Measurements from ENCODE around the gene OR10Z1. TPM values are rescaled to one million over a fixed set of nuclear protein-coding genes. Genes with fewer than 3 reads are reported as not detected.

The OR10Z1 gene
- total RNA-seq, 4 donors from 2014 or later = not detected

DNA sequence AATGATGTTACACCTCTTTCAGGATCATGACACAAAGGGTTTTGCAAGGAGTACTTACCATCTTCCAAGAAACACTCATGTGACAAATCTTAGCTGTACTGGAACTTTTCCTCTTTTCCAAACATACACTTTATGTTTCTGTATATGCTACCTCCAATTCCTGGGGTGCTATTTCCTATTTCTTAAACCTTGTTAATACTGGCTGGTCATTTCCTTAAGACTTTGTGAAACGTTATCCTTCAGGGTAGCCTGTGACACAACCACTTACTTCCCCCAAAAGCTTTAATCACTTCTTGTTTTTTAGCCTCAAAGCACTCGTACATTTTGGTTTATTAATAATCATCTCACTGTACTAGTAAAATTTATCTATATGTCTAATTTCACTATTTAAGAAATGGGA, 39.4 kb downstream of the OR10Z1 start:
- no peak for DNase-seq
- Histone ChIP-seq H3K27me3 (no peaks in the 10 kb centered on the region), H3K36me3 (no peaks in the 10 kb centered on the region), H3K27ac (no peak overlapping the region), H3K4me3 (no peak overlapping the region), H3K4me1 (no peaks in the 10 kb centered on the region), H3K9me3 (no peaks in the 10 kb centered on the region)
- WGBS, 2 donors (ENCODE audit: low coverage in 1 of 2) = 40 to 48% methylated on average over 1 to 2 of the region's 2 CpGs
- intact Hi-C loops (cut with DNase I; ENCODE audit: low total_unique reads) (no loop called here), in situ Hi-C loops (cut with MboI; ENCODE audit: low pct_ligation_motif_present in 1 of 4, low pct_unique_long_range_greater_than_20kb in 1 of 4, low sequenced_read_pairs in 3 of 4) (no loop called here)
- TF ChIP-seq, protein P1, sequence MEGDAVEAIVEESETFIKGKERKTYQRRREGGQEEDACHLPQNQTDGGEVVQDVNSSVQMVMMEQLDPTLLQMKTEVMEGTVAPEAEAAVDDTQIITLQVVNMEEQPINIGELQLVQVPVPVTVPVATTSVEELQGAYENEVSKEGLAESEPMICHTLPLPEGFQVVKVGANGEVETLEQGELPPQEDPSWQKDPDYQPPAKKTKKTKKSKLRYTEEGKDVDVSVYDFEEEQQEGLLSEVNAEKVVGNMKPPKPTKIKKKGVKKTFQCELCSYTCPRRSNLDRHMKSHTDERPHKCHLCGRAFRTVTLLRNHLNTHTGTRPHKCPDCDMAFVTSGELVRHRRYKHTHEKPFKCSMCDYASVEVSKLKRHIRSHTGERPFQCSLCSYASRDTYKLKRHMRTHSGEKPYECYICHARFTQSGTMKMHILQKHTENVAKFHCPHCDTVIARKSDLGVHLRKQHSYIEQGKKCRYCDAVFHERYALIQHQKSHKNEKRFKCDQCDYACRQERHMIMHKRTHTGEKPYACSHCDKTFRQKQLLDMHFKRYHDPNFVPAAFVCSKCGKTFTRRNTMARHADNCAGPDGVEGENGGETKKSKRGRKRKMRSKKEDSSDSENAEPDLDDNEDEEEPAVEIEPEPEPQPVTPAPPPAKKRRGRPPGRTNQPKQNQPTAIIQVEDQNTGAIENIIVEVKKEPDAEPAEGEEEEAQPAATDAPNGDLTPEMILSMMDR (IDR thresholded peaks at IDR 0.05) = no peak
- TF ChIP-seq POLR2AphosphoS5 (IDR thresholded peaks at IDR 0.05) = no peak
- TF ChIP-seq EP300 (IDR thresholded peaks at IDR 0.05; ENCODE audit: low read depth) = no peak
- TF ChIP-seq POLR2A (IDR thresholded peaks at IDR 0.05) = no peak

DNA sequence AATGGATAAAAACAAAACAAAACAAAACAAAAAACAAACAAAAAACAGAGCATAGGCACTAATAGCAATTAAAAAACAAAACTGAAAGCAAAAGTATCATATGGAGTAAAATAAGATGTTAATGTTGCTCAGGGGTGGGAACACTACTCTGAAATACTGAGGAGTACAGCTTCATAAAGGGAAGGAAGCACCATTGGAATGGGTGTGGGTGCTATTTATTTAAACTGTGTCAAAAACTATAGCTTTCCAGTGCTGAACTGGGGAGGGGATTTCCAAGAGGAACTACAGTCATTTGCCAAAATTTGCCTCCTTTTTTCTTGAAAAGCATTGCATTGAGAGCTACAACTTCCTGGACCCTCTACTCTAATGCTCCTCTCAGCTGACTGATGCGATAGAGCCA, 41.4 kb downstream of the OR10Z1 start:
- in situ Hi-C loops (cut with MboI; ENCODE audit: low pct_ligation_motif_present in 1 of 4, low pct_unique_long_range_greater_than_20kb in 1 of 4, low sequenced_read_pairs in 3 of 4) (no loop called here), intact Hi-C loops (cut with DNase I; ENCODE audit: low total_unique reads) (no loop called here)
- H3K4me1 ChIP-seq = no peaks in the 10 kb centered on the region
- WGBS, 2 donors (ENCODE audit: low coverage in 1 of 2) = 97 to 100% methylated on average over 1 of the region's 1 CpG
- TF ChIP-seq POLR2A (IDR thresholded peaks at IDR 0.05) = no peak
- no peak for TF ChIP-seq EP300 (IDR thresholded peaks at IDR 0.05; ENCODE audit: low read depth)
- no peak for TF ChIP-seq POLR2AphosphoS5 (IDR thresholded peaks at IDR 0.05)
- TF ChIP-seq, protein P1 (IDR thresholded peaks at IDR 0.05) = no peak
- no peaks in the 10 kb centered on the region for H3K36me3 ChIP-seq
- no peak overlapping the region for H3K27ac ChIP-seq
- H3K9me3 ChIP-seq = no peaks in the 10 kb centered on the region
- H3K4me3 ChIP-seq = no peak overlapping the region
- H3K27me3 ChIP-seq = no peaks in the 10 kb centered on the region
- DNase-seq = no peak

DNA sequence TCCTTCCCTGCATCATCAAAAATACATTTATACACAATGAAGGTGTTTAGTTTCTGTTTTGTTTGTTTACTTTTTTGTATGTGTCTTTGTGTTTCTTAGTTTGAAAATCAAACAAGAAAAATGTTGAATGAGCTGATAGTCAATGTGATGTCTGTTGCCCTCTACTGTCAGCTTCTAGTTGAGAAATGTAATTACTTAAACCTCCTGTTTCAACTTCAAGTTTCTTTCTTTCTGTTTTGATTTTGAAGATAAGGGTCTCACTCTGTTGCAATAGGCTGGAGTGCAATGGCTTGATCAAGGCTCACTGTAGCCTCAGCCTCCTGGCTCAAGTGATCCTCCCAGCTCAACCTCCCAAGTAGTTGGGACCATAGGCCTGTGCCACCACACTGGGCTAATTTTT, 44.0 kb downstream of the OR10Z1 start:
- no peak overlapping the region for H3K27ac ChIP-seq
- in situ Hi-C loops (cut with MboI; ENCODE audit: low pct_ligation_motif_present in 1 of 4, low pct_unique_long_range_greater_than_20kb in 1 of 4, low sequenced_read_pairs in 3 of 4) (no loop called here), intact Hi-C loops (cut with DNase I; ENCODE audit: low total_unique reads) (no loop called here)
- no peak overlapping the region for H3K4me3 ChIP-seq
- H3K27me3 ChIP-seq = no peaks in the 10 kb centered on the region
- H3K36me3 ChIP-seq = no peaks in the 10 kb centered on the region
- TF ChIP-seq, protein P1 (IDR thresholded peaks at IDR 0.05) = no peak
- TF ChIP-seq EP300 (IDR thresholded peaks at IDR 0.05; ENCODE audit: low read depth) = no peak
- TF ChIP-seq POLR2AphosphoS5 (IDR thresholded peaks at IDR 0.05) = no peak
- no peak for TF ChIP-seq POLR2A (IDR thresholded peaks at IDR 0.05)
- H3K9me3 ChIP-seq = no peaks in the 10 kb centered on the region
- no peak for DNase-seq
- H3K4me1 ChIP-seq = no peaks in the 10 kb centered on the region

DNA sequence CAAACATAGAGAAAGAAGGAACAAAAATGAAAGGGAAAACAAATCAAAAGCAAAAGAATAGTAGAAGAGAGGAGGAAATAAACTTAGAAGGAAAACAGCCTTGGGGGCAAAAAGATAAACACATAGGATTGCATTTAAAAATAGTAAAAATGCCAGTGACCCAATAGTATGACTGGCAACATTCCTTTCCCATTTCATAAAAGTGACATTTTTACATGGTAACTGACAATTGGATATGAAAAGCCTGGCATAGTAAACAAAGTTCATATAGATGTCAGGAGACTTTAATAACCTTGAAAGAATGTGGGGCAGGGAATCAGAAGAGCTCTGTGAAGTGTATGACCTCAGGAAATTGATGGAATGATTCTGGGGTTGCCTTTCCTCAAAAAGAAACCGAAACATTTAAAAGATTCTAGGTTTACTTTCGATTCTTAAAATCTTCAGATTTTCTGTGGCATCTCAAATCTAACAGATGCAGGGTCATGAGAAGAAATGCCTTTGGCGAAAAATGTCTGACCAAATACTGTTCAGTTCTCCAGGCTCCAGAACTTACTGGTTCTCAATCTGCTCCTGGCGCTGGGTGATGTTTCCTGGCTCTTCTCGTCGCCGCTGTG, 47.8 kb downstream of the OR10Z1 start:
- TF ChIP-seq POLR2AphosphoS5 (IDR thresholded peaks at IDR 0.05) (no peak), EP300 (IDR thresholded peaks at IDR 0.05; ENCODE audit: low read depth) (no peak), POLR2A (IDR thresholded peaks at IDR 0.05) (no peak)
- TF ChIP-seq, protein P1 (IDR thresholded peaks at IDR 0.05) = no peak
- H3K27me3 ChIP-seq = no peaks in the 10 kb centered on the region
- DNase-seq = no peak
- no peaks in the 10 kb centered on the region for H3K9me3 ChIP-seq
- no peak overlapping the region for H3K4me3 ChIP-seq
- in situ Hi-C loops (cut with MboI; ENCODE audit: low pct_ligation_motif_present in 1 of 4, low pct_unique_long_range_greater_than_20kb in 1 of 4, low sequenced_read_pairs in 3 of 4) (no loop called here), intact Hi-C loops (cut with DNase I; ENCODE audit: low total_unique reads) (no loop called here)
- H3K4me1 ChIP-seq = no peaks in the 10 kb centered on the region
- no peaks in the 10 kb centered on the region for H3K36me3 ChIP-seq
- 74 to 87% methylated on average over 2 to 7 of the region's 7 CpGs for WGBS, 2 donors (ENCODE audit: low coverage in 1 of 2)
- no peak overlapping the region for H3K27ac ChIP-seq
